Measurements from ENCODE around the gene ACTN1.

DNA sequence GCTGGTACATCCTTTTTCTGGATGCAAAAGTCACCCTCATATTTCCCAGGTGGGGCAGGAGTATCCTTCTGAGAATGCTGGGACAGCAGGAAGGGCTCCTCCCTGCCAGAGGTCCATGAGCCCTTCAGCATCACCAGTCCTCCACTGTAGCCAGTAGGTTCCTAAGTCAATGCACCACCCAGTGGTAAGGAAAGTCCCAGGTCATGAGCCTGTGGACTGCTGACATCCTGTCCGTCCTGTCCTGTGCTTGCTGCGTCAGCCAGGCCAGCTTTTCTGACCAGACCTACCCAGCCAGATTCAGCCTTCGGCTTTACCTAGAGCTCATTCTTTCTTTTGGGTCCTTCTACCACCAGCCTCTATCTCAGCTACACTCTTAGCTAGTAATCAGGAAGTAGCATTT, 23.0 kb upstream of the ACTN1 start:
- TF ChIP-seq, protein P1, sequence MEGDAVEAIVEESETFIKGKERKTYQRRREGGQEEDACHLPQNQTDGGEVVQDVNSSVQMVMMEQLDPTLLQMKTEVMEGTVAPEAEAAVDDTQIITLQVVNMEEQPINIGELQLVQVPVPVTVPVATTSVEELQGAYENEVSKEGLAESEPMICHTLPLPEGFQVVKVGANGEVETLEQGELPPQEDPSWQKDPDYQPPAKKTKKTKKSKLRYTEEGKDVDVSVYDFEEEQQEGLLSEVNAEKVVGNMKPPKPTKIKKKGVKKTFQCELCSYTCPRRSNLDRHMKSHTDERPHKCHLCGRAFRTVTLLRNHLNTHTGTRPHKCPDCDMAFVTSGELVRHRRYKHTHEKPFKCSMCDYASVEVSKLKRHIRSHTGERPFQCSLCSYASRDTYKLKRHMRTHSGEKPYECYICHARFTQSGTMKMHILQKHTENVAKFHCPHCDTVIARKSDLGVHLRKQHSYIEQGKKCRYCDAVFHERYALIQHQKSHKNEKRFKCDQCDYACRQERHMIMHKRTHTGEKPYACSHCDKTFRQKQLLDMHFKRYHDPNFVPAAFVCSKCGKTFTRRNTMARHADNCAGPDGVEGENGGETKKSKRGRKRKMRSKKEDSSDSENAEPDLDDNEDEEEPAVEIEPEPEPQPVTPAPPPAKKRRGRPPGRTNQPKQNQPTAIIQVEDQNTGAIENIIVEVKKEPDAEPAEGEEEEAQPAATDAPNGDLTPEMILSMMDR (conservative IDR thresholded peaks at IDR 0.05), result no peak
- no peak for TF ChIP-seq ZFX (IDR thresholded peaks at IDR 0.05)
